Measurements from ENCODE around the gene CELSR1. TPM values are rescaled to one million over a fixed set of nuclear protein-coding genes. Genes with fewer than 3 reads are reported as not detected.

Gene CELSR1
- total RNA-seq, 1 experiment from 2014 or later = 19.6 TPM

DNA sequence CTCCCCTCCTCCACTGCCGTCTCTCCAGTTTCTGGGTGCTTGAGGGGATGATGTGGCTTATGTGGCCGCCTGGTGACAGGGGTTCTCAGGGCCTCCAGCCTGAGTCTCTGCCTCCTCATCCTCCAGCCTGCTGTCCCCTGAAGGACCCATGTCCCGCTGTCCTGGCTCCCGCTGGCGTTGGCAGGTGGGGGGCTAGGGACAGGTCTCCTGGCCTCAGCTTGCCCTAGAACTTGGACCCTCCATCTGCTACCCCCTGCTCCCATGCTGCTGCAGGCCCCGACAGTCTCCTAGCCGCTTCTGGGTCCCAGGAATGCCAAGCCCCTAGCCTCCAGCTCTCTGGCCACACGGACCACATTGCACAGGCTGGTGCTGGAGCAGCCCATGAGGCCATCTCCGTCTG lies 13.9 kb upstream of the CELSR1 start:
- ATAC-seq = no peak
- no TSS peak for BruUV-seq (replicated peaks)
- Histone ChIP-seq H3K79me2 (ENCODE audit: insufficient read depth, low read length) (no peaks in the 10 kb centered on the region), H2AFZ (ENCODE audit: low read depth, low read length, poor library complexity, severe bottlenecking) (no peak overlapping the region), H3K9me3 (ENCODE audit: control insufficient read depth in 1 of 2, insufficient read depth in 1 of 2, low read depth in 1 of 2, low read length in 2 of 2) (peaks cover 0 to 18% of the 10 kb centered on the region in 2 experiments; a peak in 1 of 4 replicates), H3K9me2 (ENCODE audit: insufficient read depth) (no peaks in the 10 kb centered on the region), H3K9ac (ENCODE audit: low read length) (no peak overlapping the region), H3K4me1 (ENCODE audit: control insufficient read depth in 1 of 2, insufficient read depth in 2 of 2, low read length in 2 of 2) (peaks cover 0 to 15% of the 10 kb centered on the region in 2 experiments; a peak in 2 of 4 replicates), H3K27ac (ENCODE audit: low read depth, low read length) (no peak overlapping the region), H4K20me1 (ENCODE audit: insufficient read depth) (no peaks in the 10 kb centered on the region), H3K4me3 (replicated peaks in 1 of 2; ENCODE audit: low read depth in 1 of 2, low read length in 2 of 2) (no peak overlapping the region), H3K36me3 (ENCODE audit: control insufficient read depth in 1 of 2, insufficient read depth in 2 of 2, low read length in 2 of 2) (no peaks in the 10 kb centered on the region), H3K4me2 (ENCODE audit: low read length) (no peak overlapping the region), H3K27me3 (ENCODE audit: insufficient read depth, low read length) (no peaks in the 10 kb centered on the region)
- CTCF ChIA-PET = interaction anchor here (1.4 to 3.8 kb wide), 2 partner anchors 12 to 184 kb away, joined by 5 to 13 read pairs; no protein-coding TSS in a partner anchor
- RAD21 ChIA-PET (ENCODE audit: low non-redundant PET in 1 of 2, low total read pairs in 2 of 2, uncharacterized antibody in 2 of 2, unreplicated experiment in 2 of 2) = no interaction called here
- no peak for TF ChIP-seq CEBPB (IDR thresholded peaks at IDR 0.05; ENCODE audit: low read depth)
- no peak for TF ChIP-seq ELF1 (IDR thresholded peaks at IDR 0.05; ENCODE audit: borderline replicate concordance, low read depth)
- no peak for TF ChIP-seq SRF (IDR thresholded peaks at IDR 0.05; ENCODE audit: low read depth)
- no peak for TF ChIP-seq POLR2A (IDR thresholded peaks at IDR 0.05; ENCODE audit: borderline replicate concordance, extremely low read depth, insufficient read depth, insufficient read length)
- no peak for TF ChIP-seq JUND (IDR thresholded peaks at IDR 0.05)
- TF ChIP-seq TCF7L2 (IDR thresholded peaks at IDR 0.05; ENCODE audit: borderline replicate concordance, extremely low read depth, insufficient read depth, insufficient read length) = no peak
- POLR2A ChIA-PET = no interaction called here
- intact Hi-C loops (cut with micrococcal nuclease) = no loop called here
- DNase-seq (ENCODE audit: low read depth, low spot score) = no peak

DNA sequence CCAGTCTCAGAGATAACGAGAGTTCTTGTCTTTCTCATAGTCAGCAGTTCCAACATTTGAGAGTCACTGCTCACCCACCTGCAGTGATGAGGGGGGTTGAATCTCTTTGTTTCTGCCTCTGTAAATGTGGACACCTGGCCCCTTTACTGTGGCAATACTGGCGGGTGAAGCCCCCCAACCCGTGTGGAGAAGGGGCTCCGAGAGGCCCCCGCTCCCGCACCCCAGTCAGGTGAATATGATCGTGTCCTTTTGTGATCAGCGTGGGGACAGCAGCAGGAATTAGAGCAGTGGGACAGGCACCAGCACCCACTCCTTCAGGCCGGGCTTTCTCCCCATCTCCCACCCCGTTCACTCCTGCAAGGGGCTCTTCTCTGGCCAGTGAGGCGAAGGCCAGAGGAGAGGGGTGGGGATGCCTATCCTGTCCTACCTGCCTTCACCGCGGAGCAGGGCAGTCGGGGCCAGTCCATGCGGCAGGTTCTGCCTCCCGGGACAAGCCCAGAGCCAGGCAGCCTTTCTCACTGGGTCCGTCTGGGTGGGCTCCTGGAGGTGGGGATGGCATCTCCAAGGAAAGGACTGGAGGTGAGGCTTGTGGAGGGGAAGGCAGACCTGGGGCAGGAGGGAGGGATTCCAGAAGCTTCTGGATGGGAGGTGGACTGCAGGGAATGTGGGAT lies 12.7 kb upstream of the CELSR1 start:
- no peaks in the 10 kb centered on the region for H3K79me2 ChIP-seq (ENCODE audit: insufficient read depth, low read length)
- intact Hi-C loops (cut with micrococcal nuclease) = no loop called here
- no peaks in the 10 kb centered on the region for H3K9me2 ChIP-seq (ENCODE audit: insufficient read depth)
- TF ChIP-seq, protein P1, sequence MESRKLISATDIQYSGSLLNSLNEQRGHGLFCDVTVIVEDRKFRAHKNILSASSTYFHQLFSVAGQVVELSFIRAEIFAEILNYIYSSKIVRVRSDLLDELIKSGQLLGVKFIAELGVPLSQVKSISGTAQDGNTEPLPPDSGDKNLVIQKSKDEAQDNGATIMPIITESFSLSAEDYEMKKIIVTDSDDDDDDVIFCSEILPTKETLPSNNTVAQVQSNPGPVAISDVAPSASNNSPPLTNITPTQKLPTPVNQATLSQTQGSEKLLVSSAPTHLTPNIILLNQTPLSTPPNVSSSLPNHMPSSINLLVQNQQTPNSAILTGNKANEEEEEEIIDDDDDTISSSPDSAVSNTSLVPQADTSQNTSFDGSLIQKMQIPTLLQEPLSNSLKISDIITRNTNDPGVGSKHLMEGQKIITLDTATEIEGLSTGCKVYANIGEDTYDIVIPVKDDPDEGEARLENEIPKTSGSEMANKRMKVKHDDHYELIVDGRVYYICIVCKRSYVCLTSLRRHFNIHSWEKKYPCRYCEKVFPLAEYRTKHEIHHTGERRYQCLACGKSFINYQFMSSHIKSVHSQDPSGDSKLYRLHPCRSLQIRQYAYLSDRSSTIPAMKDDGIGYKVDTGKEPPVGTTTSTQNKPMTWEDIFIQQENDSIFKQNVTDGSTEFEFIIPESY (IDR thresholded peaks at IDR 0.05; ENCODE audit: extremely low read depth, insufficient replicate concordance, low read length) = no peak
- TF ChIP-seq CEBPB (IDR thresholded peaks at IDR 0.05; ENCODE audit: low read depth) (no peak), SIN3A (IDR thresholded peaks at IDR 0.05; ENCODE audit: low read depth) (no peak), SP1 (IDR thresholded peaks at IDR 0.05; ENCODE audit: low read depth) (no peak), CBX3 (IDR thresholded peaks at IDR 0.05; ENCODE audit: low read depth) (no peak), ELF1 (IDR thresholded peaks at IDR 0.05; ENCODE audit: borderline replicate concordance, low read depth) (no peak)
- no peak overlapping the region for H3K4me2 ChIP-seq (ENCODE audit: low read length)
- ATAC-seq (no peak), DNase-seq (ENCODE audit: low read depth, low spot score) (no peak)
- ChIA-PET POLR2A (no interaction called here), CTCF (interaction anchor here (3.8 kb wide), 1 partner anchor 13 kb away, joined by 13 read pairs; no protein-coding TSS in a partner anchor), RAD21 (ENCODE audit: low non-redundant PET in 1 of 2, low total read pairs in 2 of 2, uncharacterized antibody in 2 of 2, unreplicated experiment in 2 of 2) (no interaction called here)
- H3K27me3 ChIP-seq (ENCODE audit: insufficient read depth, low read length) = no peaks in the 10 kb centered on the region
- BruUV-seq (replicated peaks) = no TSS peak
- no peaks in the 10 kb centered on the region for H3K36me3 ChIP-seq (ENCODE audit: control insufficient read depth in 1 of 2, insufficient read depth in 2 of 2, low read length in 2 of 2)
- H3K4me1 ChIP-seq (ENCODE audit: control insufficient read depth in 1 of 2, insufficient read depth in 2 of 2, low read length in 2 of 2) = peaks cover 0 to 15% of the 10 kb centered on the region in 2 experiments; a peak in 2 of 4 replicates
- peaks cover 0 to 18% of the 10 kb centered on the region in 2 experiments; a peak in 1 of 4 replicates for H3K9me3 ChIP-seq (ENCODE audit: control insufficient read depth in 1 of 2, insufficient read depth in 1 of 2, low read depth in 1 of 2, low read length in 2 of 2)
- H3K27ac ChIP-seq (ENCODE audit: low read depth, low read length) = no peak overlapping the region
- H3K4me3 ChIP-seq (replicated peaks in 1 of 2; ENCODE audit: low read depth in 1 of 2, low read length in 2 of 2) = no peak overlapping the region
- H3K9ac ChIP-seq (ENCODE audit: low read length) = no peak overlapping the region
- no peak overlapping the region for H2AFZ ChIP-seq (ENCODE audit: low read depth, low read length, poor library complexity, severe bottlenecking)
- no peaks in the 10 kb centered on the region for H4K20me1 ChIP-seq (ENCODE audit: insufficient read depth)
